Middle frontal gyrus (tissue), 1 donor: ENCODE data around the gene TTLL11.

Experiments used
- DNase-seq: peaks from one replicate; pipeline ENCODE4 v3.0.0-alpha.2; 2015; ENCODE audit warnings: low spot score; ENCODE audit errors: extremely low spot score

Gene TTLL11

DNA sequence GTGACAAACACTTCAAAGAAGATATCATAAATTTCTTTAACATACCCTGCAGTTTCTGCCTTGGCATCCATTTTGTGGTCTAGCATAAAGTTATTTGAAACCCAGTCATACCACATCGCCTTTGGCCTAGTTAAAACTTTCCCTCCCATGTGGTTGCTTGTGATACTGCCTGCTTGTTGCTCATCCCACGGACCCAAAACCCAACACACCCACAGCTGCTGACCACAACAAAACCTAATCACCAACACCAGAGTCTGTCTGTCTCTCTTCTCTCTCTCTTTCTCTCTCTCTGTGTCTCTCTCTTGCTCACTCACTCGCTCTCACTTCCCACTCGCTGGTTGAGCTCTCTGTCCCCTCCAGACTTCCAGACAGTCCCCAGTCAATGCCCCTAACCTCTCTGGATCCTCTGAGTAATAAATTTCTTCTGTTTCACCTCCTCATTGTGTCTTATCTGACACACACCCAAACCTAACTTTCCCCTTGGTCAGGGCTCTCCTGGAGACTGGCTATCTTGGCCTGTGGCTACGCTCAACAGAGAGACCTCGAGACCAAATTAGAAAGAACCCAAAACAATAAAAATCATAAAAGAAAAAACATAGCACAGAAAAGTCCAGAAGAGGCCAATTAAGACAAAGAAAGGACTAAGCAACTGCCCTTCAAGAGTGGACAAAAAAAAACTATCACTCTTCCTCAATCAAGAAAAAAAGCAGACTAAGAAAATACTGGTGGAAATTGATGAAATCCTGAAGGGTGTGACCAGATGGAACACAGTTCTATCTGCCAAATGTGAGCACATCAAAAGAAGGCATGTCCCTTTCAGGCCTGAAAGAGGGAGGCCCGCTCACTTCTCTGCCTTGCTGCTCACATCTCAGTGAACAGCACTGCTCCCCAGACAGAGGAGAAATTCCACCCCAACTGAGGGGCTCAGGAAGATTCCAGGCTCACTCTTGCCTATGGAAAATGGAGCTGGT lies 41.5 kb downstream of the TTLL11 start:
- DNase-seq: no peak

DNA sequence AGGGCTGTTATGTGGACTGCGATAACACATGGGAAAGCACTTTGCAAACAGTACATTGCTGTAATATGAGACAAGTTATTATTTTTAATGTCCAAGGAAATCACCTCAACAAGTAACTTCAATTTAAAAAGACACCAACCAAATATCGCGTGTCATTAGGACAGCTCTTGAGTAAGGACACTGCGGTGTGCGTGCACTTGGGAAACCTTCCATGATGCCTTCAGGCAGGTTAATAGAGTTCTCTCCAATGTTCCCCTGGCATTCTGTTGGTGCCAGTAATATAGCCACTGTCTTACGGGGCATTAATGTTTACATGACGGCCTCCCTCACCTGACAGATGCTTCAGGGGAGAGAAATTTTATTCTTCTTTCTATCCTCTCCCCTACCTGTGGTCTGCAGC lies 42.9 kb downstream of the TTLL11 start:
- no peak for DNase-seq

GRCh38 chr9:122042056-122042455 lies 51.1 kb downstream of the TTLL11 start:
- no peak for DNase-seq

DNA sequence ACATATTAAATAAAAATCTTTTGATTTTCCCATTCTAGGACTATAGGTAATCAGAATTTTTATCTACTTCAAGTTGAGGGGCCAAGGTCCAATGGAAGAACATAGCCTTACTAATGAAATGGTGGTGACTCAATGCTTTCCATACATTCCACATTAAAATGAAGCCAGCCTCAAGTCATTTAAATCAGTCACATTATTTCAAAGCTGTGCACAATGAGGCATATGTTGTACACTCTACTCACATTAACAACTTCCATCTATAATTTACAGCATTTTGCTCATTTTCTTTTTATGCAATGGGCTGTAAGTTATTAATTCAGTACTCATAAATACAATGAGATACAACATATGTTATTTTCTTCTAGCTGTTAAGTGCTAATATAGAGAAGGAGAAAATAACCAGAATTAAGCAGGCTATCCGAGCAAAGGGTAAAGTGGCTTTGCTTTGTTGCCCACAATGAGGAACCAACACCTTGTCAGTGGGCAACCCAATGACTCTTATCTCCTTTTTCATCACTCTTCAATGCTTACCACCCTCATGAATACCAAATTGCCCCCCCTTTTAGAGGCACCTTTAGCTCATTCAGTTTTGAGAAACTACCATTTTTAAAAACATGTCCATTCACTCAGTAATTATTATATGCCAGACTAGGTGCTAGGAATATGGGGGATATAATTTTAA lies 52.4 kb downstream of the TTLL11 start:
- no peak for DNase-seq

- no peak for DNase-seq
Observed at GRCh38 chr9:122039234-122039633, 53.9 kb downstream of the TTLL11 start.

DNA sequence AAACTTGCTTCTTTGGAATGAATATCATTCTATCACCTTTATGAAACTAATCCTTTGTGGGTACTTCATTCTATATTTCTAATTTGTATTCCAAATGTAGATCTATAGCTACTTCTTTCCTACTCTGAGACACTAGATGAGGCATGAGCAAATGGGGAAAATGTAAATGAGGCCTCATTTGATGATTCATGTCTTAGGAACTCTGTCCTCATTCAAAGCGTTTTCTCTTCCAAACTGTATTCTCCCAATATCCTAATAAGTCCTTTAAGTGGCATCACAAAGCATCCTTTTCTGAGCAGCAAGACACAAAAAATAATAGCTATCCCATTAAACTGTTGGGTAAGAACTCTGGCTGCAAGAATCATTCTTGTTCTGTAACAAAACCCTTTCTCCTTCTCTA lies 56.1 kb downstream of the TTLL11 start:
- no peak for DNase-seq

GRCh38 chr9:122036408-122036807 lies 56.7 kb downstream of the TTLL11 start:
- DNase-seq: no peak

DNA sequence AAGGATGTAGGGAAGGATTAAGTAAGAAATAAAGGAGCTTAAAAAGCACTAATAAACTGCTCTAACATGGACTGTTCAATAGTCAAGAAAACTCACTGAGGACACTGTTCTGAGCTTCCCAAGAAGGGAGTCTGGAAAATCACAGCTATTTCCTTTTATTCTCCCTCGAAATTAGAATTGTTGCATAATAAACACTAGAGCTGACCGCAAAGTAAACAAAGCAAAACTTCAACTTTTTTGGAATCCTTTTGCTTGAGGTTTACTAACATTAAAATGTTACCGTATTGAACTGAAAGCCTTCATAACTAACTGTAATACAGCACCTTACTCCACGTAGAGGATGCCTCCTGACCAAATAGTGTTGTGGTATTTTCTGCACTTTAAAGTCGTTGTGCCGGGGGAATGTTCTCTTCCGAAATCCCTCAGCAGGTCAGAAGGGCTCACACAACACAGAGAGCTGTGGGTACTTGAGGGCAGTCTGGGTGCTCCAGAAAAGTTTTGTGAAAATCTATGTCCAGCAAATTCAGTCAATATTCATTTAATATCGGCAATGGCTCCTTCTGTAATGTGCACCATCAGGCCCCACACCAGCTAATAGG lies 59.2 kb downstream of the TTLL11 start:
- DNase-seq: no peak

GRCh38 chr9:122032346-122032745 lies 60.8 kb downstream of the TTLL11 start:
- no peak for DNase-seq

DNA sequence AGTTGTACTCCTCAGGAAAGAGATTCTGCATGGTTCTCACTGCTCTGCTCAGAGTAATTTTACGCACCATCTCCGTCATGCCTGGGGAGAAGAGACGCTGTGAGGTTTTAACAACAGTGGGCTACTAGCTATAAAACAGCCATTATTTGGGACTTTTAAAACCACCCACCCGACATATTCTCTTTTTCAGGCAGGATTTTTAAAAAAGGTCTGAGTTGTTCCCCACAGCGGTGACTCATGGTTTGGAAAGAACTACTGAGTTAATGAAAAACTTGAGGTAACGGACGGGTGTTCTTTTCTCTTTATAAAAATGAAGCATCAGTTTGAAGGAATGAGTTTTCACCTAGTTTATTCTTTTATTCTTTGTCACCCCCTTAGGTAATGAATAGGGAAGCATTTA lies 61.3 kb downstream of the TTLL11 start:
- no peak for DNase-seq

GRCh38 chr9:122031157-122031556 lies 62.0 kb downstream of the TTLL11 start:
- no peak for DNase-seq

DNA sequence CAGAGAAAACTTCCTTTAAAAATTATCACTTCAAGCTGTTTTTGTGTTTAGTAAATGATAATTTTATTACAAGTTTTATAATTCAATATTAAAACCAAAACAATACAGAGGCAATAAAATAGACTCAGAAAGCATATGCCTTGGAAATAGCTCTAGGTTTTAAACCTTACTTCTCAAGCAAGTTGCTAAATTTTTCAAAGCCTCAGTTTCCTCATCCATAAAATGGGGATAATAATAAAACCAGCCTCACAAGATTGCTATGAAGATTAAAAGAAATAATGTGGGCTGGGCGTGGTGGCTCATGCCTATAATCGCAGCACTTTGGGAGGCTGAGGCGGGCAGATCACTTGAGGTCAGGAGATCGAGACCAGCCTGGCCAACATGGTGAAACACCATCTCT lies 62.8 kb downstream of the TTLL11 start:
- DNase-seq: no peak

DNA sequence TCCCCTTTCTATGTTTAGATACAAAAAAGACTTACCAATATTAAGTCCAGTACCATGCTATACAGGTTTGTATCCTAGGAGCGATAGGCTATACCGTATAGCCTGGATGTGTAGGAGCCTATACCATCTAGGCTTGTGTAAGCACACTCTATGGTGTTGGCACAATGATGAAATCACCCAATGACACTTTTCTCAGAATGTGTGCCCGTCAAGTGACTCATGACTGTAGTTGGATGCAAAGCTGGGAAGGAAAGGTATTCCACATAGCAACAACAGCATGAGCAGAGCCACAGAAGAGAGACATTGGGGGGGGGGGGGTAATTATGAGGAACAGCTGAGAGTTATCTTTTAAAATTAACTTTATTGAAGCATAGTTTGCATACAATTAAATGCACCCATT lies 63.2 kb downstream of the TTLL11 start:
- no peak for DNase-seq

GRCh38 chr9:122028089-122028488 lies 65.0 kb downstream of the TTLL11 start:
- no peak for DNase-seq

- DNase-seq: no peak
Observed at GRCh38 chr9:122020398-122020797, 72.7 kb downstream of the TTLL11 start.

DNA sequence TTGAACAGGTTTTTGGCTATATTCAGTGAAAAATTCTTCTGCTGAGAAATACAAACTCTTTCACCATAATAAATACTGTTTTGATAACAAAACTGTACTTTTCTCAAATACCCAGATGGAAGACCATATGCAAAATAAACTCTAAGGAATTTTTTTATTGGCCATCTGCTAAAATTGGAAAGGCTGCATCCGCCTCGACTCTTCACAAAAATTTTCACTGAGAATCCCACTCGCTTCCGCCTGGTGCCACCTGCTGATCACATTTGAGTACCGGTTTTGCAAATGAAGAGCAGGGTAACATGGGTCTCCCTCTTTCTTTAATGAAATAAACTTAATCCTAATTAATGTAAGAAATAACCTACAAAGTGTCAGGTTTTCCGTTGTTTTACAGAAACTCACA lies 76.4 kb downstream of the TTLL11 start:
- DNase-seq: peak; percentile 34

- DNase-seq: no peak
Observed at GRCh38 chr9:122016309-122016708, 76.8 kb downstream of the TTLL11 start.

DNA sequence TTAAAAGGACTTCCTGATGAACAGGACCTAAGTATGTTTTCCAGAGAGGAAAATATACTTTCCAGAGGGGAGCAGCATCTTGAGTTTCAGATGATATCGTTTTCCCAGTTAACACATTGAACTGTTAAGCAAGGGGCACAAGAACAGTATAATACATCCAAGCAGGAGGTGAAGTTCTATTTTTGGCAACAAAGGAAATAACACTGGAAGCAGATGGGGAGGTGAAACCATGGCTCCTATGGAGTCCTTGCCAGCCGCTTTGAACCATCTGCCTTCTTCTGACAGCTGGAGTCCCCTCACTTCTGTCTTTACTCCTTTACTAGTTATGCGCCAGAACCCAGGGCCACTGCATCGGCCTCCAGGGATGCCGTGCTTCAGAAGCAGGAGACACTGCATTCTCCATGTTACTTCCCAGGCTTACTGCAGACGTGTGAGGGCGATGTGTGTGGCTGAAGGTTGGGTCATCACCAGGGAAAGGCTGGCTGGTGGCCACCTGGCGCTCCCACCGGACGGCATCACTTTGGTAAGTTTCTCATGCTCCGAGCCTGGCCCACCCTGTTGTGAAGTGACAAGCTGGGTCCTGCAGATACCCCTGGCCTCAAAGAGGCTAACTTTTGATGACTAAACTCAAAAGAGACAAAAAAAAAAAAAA lies 77.8 kb downstream of the TTLL11 start:
- DNase-seq: no peak

- DNase-seq: no peak
Observed at GRCh38 chr9:122011818-122012498, 81.2 kb downstream of the TTLL11 start.

- DNase-seq: no peak
Observed at GRCh38 chr9:122008559-122008958, 84.5 kb downstream of the TTLL11 start.

GRCh38 chr9:122007837-122008236 lies 85.3 kb downstream of the TTLL11 start:
- DNase-seq: no peak
